CD4-positive, alpha-beta T cell treated with Interleukin-4 for 4 hours (primary cell): ENCODE data around the gene SEMA3F.

Experiments
- DNase-seq: peaks from one replicate; pipeline ENCODE4 v3.0.0-alpha.2; 2020

Gene SEMA3F

GRCh38 chr3:50154840-50155490, at the start of gene SEMA3F:
SEMA3F (plus strand) TSS chr3:50155324; CDS start chr3:50159623, 4,299 bp downstream.
- peak; percentile 42 for DNase-seq

- DNase-seq: no peak
Measured at GRCh38 chr3:50111757-50112156, 43.4 kb upstream of the SEMA3F start.

- no peak for DNase-seq
Measured at GRCh38 chr3:50112462-50112861, 42.7 kb upstream of the SEMA3F start.

GRCh38 chr3:50117120-50117519, 38.0 kb upstream of the SEMA3F start:
- no peak for DNase-seq

GRCh38 chr3:50118237-50118636, 36.9 kb upstream of the SEMA3F start:
- DNase-seq: no peak

- no peak for DNase-seq
Measured at GRCh38 chr3:50119786-50120185, 35.3 kb upstream of the SEMA3F start.

- DNase-seq: no peak
Measured at GRCh38 chr3:50120364-50121071, 34.6 kb upstream of the SEMA3F start.

DNA sequence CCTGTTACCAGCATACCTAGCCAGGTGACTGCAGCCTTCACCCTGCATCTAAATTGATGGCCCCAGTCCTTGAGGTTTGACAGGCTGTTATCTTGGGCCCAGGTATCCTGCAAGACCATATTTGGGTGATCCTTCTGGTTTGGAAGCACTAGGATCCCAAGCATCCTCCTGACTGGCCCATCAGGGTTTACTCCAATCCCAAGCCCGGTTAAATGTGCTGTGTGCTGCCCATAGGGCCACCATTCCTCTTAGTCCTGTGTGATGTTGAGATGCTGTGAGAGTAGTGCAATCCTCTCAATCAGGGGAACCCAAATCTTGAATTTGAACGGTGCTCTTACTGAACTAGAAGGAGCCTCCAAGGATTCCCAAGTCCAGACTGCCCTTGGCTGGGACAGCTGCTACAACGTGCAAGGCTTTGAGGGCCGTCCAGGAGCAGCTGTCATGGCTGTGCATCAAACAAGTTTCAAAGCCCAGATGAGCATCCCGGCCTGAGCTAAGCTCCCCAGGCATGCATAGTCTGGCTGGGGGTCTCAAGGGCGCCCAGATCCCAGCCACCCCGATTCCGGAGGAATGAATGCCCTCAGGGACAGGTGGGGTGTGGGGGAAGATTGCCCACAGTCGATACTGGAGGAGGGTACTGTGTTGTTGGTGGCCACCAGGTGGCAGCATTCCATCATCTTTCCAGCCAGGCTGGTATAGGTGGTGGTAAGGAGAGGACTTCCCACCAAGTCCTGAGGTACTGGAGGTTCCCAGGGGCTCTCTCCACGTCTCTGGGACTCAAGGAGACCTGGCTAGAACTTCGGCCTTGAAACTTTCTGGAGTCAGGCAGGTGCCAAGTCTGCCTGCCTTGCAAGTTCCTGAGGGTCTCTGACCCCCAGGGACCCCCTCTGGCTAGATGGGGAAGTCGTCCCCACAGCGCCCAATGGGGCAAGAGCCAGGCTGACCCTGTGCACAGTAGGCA, 33.8 kb upstream of the SEMA3F start:
- peak; percentile 59 for DNase-seq

- no peak for DNase-seq
Measured at GRCh38 chr3:50122071-50122470, 33.1 kb upstream of the SEMA3F start.

GRCh38 chr3:50122661-50123391, 32.3 kb upstream of the SEMA3F start:
- DNase-seq: no peak

DNA sequence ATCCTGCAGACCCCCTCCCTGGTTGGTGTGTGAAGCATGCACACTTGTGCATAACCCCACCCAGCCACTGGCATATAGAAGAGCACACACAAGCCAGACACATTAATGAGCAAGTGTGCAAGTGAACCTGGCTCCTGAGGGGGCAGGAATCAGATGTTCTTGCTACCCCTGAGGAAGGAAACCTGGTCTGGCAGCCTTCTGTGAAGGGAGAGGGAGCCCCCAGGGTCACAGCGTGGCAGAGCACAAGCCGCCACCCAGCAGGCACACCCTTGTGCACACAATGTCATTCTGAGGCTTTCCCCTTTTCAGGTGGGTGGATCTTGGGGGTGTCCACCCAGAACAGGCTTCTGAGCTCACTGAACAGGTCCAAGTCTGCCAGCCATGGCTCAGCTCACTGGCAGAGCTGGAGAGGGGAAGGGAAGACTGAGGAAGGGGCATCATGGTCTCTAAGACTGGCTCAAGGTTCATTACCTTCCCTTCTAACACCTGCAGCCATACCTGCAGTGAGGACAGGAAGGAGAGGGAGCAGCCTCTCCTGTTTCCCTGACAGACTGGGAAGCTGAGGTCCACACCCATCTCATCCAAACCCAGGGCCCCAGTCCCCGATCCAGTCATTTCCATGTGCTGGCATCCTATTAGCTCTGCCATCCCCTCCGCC, 31.6 kb upstream of the SEMA3F start:
- no peak for DNase-seq

- DNase-seq: no peak
Measured at GRCh38 chr3:50124052-50124799, 30.9 kb upstream of the SEMA3F start.

DNA sequence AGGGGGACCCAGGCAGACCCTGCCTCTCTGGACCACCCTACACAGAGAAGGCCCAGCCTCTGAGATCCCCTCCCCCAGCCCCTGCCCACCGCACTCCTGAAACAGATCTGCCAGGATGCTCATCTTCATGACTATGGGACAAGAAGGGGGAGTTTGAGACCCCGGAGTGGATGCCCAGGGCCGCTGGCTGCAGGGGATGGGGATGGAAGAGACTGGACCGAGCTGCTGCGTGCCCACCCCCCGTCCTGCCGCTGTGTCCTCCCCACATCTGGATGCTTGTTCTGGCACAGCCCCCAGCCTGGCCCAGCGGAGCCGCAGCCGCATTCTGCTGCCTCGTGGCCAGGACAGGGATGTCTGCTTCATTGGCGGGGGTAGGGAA, 30.3 kb upstream of the SEMA3F start:
- DNase-seq: no peak

DNA sequence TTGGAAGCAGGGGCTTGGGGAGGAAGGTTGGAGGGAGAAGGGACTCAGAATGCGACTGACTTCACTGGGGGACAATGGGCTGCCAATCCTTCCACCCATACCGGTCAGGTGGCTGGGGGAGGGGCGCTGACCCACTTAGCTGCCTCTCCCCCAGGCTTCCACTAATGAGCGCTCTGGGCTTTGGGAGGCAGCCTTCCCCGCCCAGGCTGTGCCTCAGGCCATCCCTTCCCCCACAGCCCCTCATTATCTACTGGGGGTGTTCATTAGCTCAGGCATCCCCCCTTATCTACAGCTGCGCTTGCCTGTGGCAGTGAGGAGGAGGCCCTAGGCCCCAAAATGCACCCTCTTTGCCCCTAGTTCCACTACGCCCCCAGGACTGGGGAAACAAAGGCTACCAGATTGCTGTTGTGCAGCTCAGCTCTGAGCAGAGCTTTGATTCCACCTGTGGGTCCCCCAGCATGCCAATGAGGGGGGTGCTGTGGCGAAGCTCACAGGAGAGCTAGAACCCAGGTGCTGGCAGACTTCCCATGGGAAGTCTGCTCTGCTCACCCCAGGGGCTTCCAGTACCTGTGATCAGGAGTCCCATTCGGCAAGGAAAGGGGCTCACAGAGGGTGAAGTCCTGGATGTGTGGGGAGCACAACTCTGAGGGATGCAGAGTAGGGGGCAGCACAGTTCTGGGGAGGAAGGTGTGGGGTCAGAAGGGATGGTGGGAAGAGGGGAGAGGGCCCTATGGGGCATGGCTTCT, 29.4 kb upstream of the SEMA3F start:
- no peak for DNase-seq

GRCh38 chr3:50126287-50127211, 28.6 kb upstream of the SEMA3F start:
- DNase-seq: no peak

DNA sequence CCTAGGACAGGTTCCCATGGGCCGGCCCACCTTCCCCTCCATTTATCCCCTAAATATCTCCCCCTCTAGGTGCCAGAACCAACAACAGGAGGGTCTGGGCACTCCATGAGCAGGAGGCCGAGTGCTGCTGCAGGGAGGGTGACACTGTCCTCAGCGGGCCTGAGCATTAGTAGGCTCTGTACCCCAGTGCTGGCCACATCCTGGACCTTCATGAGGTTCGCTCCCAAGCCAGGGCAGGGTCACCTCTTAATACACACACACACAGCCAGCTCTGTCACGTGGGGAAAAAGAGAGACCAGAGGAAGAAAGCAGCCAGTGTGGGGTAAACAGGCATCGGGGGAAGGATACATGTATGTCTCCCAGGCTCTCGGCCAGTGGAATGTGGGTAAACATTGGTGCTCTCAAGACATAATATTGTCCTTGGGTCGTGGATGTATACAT, 27.9 kb upstream of the SEMA3F start:
- no peak for DNase-seq

- DNase-seq: no peak
Measured at GRCh38 chr3:50128001-50128400, 27.1 kb upstream of the SEMA3F start.

DNA sequence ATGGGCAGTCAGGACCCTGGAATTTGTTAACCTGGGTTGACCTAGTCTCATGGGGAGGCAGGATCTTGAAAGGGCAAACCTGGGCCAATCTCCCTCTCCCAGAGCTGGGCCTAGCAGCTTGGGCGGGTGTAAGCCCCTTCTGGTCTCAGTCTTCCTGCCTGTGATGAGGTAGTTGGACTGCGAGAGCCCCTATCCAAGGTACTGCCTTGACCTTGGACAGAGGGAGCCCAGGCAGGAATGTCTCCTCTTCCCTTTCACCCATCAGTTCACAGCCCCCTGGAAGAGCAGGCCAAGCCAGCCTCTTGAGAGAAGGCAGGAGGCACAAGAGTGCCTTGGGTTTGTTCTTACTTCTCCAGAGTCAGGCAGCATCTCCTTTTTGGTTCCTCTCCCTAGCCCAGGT, 24.7 kb upstream of the SEMA3F start:
- no peak for DNase-seq
